Nucleus accumbens (tissue), 56 donors: ENCODE data around the gene HBB.
"Not testable (repeated sequence)": the region's sequence is repeated elsewhere in the genome, so short reads cannot be mapped to it uniquely, and the experiment has no call there.

Source experiments
- DNase-seq, 56 donors: peaks; one replicate each; lab custom pipeline; 2025; lab: John Stamatoyannopoulos, UW

The HBB gene

GRCh38 chr11:5226732-5227310, at the start of gene HBB:
Gene HBB (minus strand): TSS chr11:5227071. CDS start chr11:5227021, 50 bp downstream.
- no peak for DNase-seq

GRCh38 chr11:5275369-5276110, 48.7 kb upstream of the HBB start:
- DNase-seq: no peak

GRCh38 chr11:5274395-5274794, 47.5 kb upstream of the HBB start:
- DNase-seq: no peak

- no peak for DNase-seq
Observed at GRCh38 chr11:5272395-5273017, 45.6 kb upstream of the HBB start.

GRCh38 chr11:5269715-5270147, 42.9 kb upstream of the HBB start, which contains the start of gene HBE1:
Gene HBE1 (minus strand): TSS chr11:5269945. CDS start chr11:5269890, 55 bp downstream.
- DNase-seq: no peak

GRCh38 chr11:5267033-5267563, 40.2 kb upstream of the HBB start:
- no peak for DNase-seq

GRCh38 chr11:5266609-5267008, 39.7 kb upstream of the HBB start:
- no peak for DNase-seq

- no peak for DNase-seq
Observed at GRCh38 chr11:5265832-5266231, 39.0 kb upstream of the HBB start.

- no peak for DNase-seq
Observed at GRCh38 chr11:5258543-5259262, 31.8 kb upstream of the HBB start.

GRCh38 chr11:5257296-5257695, 30.4 kb upstream of the HBB start:
- DNase-seq: no peak

GRCh38 chr11:5254646-5255413, 28.0 kb upstream of the HBB start, which contains the start of gene HBG2:
Gene HBG2 (minus strand): TSS chr11:5254781. CDS start chr11:5254728, 53 bp downstream.
- DNase-seq: not testable (repeated sequence)

GRCh38 chr11:5254023-5254422, 27.2 kb upstream of the HBB start:
- not testable (repeated sequence) for DNase-seq

- DNase-seq: not testable (repeated sequence)
Observed at GRCh38 chr11:5253440-5253839, 26.6 kb upstream of the HBB start.

- no peak for DNase-seq
Observed at GRCh38 chr11:5252919-5253265, 26.0 kb upstream of the HBB start.

GRCh38 chr11:5252192-5252918, 25.5 kb upstream of the HBB start:
- DNase-seq: no peak

GRCh38 chr11:5251746-5252145, 24.9 kb upstream of the HBB start:
- no peak for DNase-seq

- DNase-seq: no peak
Observed at GRCh38 chr11:5250543-5251204, 23.8 kb upstream of the HBB start.

- not testable (repeated sequence) for DNase-seq
Observed at GRCh38 chr11:5249807-5250396, 23.0 kb upstream of the HBB start, which contains the start of gene HBG1. Gene HBG1 (minus strand): TSS chr11:5249857. CDS start chr11:5249804, 53 bp downstream.
